GF-D8 (cell line): ENCODE results near the gene MAEA.
"Not testable (repeated sequence)": the region's sequence is repeated elsewhere in the genome, so short reads cannot be mapped to it uniquely, and the experiment has no call there.

Source experiments
- DNase-seq: peaks from one replicate; lab custom pipeline; 2025; lab: John Stamatoyannopoulos, UW

MAEA gene

DNA sequence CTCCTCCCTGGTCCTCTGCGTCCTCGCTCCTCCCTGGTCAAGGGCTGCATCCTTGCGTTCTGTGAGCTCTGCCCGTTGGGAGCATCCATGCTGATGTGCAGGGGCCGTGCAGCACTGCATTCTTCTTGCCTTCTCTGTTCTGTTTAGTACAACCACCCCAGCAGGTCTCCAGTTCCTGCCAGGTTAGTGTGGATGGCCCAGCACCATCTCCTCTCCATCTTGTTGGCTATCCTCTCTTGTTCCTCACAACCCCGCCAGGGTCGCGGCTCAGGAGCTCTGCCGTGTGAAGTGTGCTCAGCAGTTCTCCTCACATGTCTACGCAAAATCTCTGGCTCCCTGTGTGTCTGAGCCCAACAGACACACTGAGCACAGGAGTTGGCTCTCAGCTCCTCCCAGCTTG, 10.4 kb upstream of the MAEA start:
- no peak for DNase-seq

DNA sequence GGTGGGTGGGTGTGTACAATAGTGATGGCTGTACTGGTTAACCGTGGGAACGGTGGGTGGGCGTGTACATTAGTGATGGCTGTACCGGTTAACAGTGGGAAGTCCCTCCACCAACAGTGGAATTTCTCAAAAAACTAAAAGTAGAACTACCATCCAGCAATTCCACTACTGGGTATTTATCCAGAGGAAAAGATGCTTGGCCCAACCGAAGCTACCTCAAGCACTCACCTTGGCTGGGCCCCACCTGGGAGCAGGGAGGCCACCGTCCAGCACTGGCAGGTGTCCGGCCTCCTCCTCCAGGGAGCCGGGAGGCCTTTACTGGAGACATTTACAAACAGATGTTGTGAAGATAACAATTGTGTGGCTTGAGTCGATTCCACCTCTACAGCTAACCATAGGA, 6.0 kb upstream of the MAEA start:
- DNase-seq: no peak

DNA sequence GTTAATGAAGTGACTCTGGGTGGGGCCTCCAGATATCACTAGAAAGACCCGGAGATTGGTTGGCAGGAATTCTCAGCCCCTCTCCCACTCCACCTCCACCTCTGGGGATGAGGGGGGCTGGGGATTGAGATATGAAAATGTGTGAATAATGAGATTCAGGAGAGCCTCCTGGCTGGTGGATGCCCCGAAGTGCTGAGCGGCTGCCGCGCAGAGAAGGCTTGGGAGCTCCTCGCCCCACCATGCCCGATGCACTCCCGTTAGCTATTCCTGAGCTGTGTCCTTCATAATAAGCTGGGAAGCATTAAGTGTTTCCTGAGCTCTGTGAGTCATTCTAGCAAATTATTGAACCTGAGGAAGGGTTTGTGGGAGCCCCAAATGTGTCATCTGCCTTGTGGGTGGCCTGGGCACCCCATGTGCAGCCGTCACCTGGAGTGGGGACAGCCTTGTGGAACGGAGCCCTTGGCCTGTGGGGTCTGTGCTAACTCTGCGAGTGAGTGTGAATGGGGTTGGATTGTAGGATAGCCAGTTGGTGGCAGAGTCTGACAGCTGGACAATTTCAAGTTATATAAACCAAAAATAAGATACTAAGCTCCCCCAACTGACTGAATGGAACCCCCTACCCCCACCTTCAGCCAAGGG, 4.4 kb upstream of the MAEA start:
- no peak for DNase-seq

DNA sequence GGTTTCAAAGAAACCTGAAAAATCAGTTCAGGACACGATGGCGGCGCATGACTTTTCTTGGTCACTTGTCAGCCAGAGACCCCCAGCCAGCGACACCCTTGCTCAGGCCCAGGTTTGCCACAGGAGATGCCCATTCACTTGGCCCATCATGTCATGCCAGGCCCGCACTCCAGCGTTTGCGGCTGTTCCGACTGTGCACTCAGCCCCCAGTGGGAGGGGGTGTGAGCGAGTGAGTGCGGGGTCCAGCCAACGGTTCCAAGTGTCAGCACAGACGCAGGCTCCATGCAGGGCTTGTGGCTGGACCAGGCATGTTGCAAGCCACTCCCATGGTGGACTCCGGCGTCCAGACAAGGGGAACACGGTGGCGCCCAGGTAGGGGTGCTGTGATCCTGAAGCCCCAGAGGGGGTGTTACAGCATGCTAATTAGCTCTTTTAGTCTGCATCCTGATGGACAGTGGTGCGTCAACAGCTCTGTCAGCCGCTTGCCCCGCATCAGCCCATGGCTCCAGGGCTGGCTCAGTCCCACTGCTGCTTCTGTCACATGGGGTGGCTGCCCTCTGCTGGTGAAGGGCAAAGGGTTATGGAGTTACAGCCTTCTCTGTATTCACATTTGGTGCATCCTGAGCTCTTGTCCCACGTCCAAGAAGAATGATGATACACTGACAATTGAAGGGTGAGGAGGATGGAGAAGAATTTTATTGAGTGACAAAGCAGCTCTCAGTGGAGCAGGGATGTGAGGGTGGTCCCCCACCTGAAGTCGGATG, 3.7 kb upstream of the MAEA start:
- DNase-seq: no peak

DNA sequence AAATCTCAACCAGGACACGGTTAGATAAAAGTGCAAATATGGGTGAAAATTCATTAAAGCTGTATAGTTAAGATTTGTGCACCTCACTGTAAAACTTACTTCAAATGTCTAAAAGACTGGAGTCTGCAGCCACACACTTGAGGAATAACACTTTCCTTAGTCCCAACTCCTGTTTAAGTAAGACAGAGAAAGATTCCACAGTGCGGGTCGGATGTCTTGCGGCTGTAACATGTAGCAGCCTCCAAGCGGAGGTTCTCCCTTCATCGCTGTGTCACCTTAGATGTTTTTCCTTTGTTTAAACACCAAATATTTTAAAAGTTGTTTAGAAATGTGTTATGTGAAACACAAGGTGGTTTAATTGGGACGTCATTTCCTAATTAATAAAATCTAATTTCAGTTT, 905 bp upstream of the MAEA start:
- no peak for DNase-seq

DNA sequence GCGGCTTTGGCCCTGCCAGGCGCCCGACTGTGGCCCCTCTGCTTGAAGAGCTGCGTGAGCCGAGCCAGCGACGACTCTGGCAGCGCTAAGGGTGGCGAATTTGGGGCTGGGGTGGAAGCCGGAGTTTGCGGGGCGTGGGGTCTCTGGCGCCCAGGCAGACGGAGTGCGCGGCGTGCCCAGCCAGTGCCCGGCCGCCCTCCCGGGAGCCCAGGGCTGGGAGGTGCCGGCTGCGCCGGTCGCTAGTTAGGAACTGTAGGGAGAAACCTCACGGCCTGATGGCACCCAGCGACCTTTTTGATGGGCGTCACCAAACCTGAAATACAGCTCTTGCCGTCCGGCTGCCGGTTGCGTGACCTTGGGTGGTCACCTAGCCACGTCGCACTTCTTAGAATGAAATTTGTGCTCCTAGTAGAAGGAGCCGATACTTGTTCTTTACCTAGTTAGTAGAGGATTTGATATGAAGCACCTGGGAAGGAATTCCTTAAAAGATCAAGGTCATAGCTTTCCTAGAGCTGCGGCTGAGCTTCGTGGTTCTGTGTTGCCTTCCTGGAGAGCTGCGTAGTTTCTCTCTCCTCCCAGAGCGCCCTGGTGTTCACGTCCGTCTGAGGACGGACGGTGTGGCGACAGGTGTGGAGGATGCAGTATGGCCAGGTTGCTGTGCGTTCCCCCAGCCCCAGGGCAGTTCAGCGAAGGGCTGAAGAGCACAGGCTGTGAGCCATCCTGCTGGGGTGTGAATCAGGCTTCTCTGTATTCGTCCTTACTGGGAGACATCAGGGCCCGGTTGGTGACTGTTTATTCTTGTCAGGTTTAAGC, 680 bp downstream of the MAEA start:
- DNase-seq: no peak

DNA sequence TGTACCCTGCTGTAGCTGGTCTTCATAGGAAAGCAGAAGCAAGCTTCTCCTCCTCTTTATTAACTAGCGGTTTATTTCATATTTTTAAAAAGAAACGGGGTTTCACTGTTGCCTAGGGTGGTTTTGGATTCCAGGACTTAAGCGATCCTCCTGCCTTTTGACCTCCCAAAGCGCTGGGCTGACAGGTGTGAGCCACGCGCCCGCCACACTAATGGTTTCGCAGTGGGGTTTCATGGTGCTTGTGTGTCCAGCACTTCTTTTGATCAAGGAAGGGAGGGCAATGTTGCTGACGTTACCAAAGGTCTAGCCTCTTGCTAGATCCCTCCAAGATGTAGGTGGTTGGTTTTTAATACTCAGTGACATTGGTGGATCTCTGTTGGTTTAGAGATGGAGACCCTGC, 1.4 kb downstream of the MAEA start:
- DNase-seq: no peak

DNA sequence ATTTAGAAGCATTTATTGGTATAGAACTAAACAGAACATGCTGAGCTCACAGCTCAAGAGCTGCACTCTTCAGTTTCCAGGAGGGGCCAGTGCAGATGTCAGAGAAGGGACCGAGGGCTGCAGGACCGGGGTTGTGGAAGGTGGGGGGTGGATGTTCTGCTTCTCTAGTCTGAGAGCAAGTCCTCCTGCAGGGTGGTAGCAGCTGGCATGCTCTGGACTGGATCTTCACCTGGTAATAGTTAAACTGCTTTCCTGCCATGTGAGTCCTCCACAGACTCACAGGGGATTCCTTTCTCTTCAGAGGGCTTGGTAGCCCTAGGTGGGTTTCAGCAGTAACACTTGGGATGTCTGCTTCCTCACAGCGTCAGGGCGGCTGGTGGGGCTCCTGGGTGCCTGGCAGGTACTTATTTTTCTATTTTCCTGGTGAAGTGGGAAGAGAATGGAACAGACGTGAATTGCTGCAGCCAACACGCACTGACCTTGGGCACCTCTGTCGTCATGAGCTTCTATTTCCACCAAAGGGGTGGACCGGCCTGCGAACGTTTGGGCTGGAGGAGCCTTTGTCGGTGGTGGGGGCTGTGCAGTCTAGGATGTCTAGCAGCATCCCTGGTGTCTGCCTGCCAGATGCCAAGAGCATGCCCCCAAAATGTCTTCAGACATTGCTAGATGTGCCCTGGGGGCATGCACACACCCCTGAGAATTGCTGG, 2.5 kb downstream of the MAEA start:
- no peak for DNase-seq

DNA sequence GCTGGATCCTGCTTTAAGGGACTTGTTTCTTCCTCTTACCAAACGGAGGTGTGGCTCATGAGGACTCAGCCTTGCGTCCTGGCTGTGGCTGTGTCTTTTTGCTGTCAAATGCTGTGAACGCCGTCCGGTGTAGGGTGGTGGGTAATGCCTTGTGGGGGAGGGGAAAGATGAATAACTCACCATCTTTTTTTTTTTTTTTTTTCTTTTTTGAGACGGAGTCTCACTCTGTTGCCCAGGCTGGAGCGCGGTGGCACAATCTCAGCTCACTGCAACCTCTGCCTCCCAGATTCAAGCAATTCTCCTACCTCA, 3.0 kb downstream of the MAEA start:
- not testable (repeated sequence) for DNase-seq

DNA sequence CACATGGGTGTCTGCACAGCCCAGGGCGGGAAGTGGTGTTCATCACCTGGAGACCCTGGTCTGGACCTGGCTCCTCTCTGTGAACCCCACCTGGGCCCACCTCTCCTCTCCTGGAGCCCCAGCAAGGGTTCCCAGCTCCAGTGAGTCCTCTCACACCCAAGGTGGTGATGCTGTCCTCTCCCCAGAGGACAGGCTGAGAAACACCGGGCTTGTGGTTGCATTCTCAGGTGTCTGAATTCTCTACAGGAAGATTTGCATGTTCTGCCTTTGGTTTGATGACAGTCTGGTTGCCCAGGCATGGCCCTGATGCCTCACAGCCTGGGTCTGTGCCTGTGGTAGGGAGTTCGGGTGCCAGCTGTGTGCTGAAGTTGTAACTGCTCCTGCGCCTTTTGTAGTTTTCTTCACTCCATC, 3.8 kb downstream of the MAEA start:
- no peak for DNase-seq

DNA sequence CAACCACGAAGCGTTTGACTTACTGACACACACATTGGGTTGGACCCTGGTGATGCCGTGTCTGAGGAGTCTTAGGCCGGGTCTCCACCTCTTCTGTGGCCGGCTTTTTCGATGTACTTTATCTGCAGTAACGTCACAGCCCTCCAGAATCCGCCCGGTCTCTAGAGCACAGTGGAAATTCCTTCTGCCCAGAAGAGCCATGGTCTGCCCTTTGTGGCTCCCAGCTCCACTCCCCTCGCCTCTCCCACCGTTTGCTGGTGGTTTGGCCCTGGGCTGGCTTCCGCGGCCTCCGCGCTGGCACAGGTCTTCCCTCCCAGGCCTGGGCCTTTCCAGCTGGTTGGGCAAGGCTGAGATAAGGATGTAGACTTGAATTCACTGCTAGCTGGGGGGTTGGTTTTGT, 4.3 kb downstream of the MAEA start:
- no peak for DNase-seq

DNA sequence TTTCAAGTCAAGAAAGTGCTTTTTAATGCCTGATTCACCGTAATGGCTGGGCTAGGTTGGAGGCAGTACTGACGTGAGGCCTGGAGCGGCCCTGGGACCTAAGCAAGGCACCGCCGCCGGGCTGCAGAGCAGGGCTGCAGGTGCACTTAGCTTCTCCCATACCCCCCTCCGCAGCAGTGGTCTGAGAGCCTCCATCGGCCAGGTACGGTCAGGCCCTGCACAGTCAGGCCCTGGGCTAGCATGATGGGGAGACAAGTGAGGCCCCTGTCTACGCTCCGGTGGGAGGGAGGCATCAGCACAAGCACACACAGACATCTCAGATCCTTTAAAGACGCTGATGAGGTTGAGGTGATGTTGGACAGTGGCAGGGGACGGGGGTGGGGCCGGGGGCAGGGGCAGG, 4.7 kb downstream of the MAEA start:
- DNase-seq: no peak

DNA sequence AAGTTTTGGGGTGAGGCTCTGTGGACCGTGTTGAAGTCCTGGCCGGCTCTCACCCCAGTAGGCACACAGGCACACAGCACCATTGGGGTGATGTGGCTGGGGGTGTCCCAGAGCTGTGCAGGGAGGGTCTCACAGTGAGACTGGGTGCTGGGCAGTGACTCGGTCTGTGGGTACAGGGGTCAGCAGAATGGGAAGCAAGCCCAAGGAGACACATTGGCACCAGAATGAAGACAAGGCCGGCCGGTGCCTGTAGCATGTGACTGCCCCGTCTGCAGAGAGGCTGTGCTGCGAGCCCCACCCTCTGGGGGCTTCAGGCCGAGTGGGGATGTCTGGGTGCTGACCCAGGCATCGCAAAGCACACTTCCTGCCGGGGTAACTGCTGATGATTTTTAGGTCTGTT, 5.2 kb downstream of the MAEA start:
- DNase-seq: no peak

DNA sequence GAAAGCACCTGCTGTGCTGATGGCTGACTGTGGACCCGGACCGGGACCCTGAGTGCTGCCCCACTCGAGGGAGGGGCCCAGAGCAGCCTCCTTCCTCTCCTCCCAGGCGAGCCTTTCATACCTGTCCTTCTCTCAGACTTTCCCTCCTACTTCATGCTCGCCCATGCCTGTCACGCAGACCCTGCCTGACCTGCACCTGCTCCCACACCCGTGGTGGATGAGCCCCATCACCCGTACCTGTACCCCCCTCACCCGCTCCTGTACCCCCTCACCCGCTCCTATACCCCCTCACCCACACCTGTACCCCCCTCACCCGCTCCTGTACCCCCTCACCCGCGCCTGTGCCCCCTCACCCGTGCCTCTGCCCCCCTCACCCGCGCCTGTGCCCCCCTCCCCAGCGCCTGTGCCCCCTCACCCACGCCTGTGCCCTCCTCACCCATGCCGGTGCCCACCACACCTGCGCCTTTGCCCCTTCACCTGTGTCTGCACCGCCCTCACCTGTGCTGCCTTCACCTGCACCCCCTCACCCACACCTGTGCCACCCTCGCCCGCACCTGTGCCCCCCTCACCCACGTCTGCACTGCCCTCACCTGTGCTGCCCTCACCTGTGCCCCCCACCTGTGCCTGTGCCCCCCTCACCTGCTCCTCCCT, 5.8 kb downstream of the MAEA start:
- DNase-seq: no peak

DNA sequence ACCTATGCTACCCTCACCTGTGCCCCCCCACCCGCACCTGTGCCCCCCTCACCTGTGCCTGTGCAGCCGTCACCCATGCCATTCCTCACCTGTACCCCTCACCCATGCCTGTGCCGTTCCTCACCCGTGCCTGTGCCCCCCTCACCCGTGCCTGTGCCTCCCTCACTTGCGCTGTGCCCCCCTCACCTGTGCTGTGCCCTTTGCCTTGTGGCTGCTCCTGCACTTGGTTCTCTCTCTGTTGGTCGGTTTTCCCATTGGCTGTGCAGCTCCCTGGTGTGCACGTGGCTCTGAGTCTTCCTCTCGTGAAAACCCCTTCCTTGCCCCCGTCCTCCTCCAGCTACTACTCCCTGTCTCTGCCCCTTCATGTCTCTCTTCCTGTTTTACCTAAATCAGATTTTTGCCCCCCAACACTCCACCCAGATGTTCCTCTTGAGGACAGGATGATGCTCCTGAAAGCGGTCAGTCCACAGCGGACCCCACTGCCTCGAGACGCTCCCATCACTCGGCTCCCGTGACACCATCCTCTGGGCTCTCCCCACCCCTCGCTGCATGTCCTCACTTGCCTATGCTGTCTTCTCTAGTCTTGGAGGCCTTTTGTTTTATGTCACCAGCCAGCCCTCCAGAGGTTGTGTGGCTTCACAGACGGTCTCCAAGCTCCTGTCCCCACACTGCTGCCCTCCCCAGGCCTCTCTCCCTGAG, 6.8 kb downstream of the MAEA start:
- no peak for DNase-seq

DNA sequence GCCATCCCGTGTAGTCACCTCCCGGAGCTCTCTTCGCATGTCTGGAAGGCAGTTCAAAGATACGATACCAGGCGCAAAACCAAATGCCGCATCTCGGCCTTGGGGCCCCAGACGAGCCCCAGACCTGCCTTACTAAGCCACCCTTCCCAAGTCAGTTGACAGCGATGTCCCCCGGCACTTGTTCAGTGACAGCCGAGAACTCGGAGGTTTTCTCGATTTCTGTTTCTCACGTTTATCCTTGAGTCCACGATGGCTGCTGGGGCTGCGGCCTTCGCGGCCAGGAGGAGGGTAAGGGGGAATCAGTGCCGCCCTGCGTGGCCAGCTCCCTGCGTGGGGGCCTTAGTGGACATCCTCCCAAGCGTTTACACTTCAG, 7.3 kb downstream of the MAEA start:
- DNase-seq: no peak

DNA sequence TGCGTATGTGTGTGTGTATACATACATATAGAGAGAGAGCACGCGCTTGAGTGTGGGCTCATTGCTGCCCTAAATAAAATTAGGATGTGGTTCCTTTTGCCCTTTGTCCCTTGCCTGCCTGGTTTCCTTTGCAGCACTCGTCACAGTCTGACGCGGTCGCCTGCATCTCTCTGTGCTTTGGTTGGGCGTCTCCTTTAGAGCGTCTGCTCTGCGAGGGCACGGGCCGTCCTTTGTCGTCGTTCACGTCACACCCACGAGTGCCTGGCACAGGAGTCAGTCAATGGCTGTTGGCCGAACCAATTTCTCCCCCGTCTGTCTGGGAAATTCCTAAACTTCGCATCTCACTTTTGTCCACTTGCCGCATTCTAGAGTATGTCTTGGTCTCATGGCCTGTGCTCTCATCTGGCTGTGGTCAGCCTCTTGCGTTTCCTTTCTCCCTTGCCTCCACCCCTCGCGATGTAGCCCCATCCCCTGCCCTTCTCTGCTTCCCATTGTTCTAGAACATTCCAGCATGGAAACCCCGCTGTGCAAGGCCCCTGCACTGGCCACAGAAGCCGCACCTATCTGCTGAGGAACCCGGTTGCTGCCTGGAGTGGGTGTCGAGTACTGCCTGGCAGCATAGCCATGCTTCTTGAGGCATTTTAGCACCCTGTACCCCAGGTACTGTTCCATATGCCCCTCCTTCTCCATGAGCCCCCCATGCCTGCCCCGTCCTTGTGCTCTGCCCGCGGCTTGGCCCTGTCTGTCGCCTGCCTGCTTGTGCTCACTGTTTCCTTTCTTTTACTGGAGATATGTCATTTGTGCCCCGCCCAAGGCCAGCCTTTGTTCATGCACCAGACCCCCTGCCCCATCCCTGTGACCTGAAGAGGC, 8.0 kb downstream of the MAEA start:
- no peak for DNase-seq

DNA sequence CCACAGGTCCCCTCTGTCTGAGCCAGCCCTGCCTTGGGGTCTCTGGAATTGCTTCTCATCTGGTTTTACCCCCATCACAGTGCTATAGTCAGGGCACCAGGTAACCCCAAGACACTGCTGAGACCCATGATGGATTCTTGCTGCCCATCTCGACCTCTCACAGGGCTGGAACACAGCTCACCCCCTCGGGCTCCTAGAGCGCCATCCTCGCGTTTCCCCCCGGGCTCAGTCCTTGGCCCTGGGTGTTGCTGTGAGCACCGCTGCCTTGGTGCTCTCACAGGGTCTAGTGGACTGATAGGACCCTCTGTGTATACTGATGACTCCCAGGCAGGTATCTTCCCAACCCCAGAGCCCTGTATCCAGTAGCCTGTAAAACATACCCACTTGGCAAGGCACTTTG, 8.8 kb downstream of the MAEA start:
- no peak for DNase-seq

DNA sequence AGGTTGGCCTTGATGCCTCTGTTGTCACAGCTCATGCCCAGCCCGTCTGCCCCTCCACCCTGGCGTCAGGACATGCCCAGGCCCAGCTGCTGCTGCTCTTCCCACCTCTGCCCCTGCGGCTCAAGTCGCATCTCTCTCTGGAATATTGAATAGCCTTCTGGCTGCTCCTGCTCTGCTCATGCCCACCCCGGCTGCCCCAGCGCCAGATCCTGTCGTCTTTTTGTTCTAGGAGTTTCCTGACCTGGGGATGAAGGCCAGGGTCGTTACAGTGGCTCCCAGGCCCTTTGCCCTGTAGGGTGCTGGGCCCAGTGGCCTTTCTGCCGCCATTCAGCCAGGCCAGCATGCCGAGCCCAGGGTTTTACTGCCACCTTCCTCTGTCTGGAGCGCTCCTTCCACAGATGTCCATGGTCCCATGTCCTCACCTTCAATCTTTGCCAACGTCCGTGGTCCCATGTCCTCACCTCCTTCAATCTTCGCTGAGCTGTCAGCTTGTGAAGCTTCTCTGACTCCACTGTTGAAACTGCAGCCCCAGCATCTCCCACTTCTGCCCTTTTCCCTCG, 9.7 kb downstream of the MAEA start:
- DNase-seq: no peak
